Natural killer cell (primary cell): ENCODE results near the gene SLC25A3. TPM values are rescaled to one million over a fixed set of nuclear protein-coding genes. Genes with fewer than 3 reads are reported as not detected.

Experiments used
- ATAC-seq, 3 donors: fragments of 150-1000 bp in 2 of 3; fragments of 200-7000 bp in 1 of 3; cut with Tn5 transposase; 1 replicate in 1 of 3; 2 replicates in 2 of 3; pipeline ENCODE4 v1.10.0; 2021; ENCODE audit warnings: mild to moderate bottlenecking in 2 of 3, moderate library complexity in 2 of 3
- DNase-seq, 2 donors: peaks; one replicate each; pipeline versions ENCODE4 v3.0.0 to v3.0.0-alpha.2; 2013 to 2021; ENCODE audit warnings: mixed read lengths in 1 of 2
- H3K27ac ChIP-seq: one replicate; pipeline ENCODE4 v1.5.1; 2013; ENCODE audit warnings: mild to moderate bottlenecking, low read length
- H3K27me3 ChIP-seq: one replicate; pipeline ENCODE4 v1.6.1; 2013; ENCODE audit warnings: low read length; ENCODE audit not compliant: control insufficient read depth, insufficient read depth
- H3K36me3 ChIP-seq: one replicate; pipeline ENCODE4 v1.6.1; 2013; ENCODE audit warnings: low read length; ENCODE audit not compliant: control insufficient read depth, insufficient read depth
- H3K4me1 ChIP-seq: one replicate; pipeline ENCODE4 v1.6.1; 2013; ENCODE audit warnings: low read length; ENCODE audit not compliant: control insufficient read depth, insufficient read depth
- H3K4me3 ChIP-seq: one replicate; pipeline ENCODE4 v1.5.1; 2013; ENCODE audit warnings: low read length
- H3K9me3 ChIP-seq: one replicate; pipeline ENCODE4 v1.6.1; 2013; ENCODE audit warnings: low read length; ENCODE audit not compliant: control insufficient read depth, insufficient read depth
- H3K27ac Mint-ChIP-seq, 2 donors: one replicate each; pipeline ENCODE4 v1.8.0; 2022; ENCODE audit warnings: mild to moderate bottlenecking in 2 of 2, mixed read lengths in 2 of 2, moderate library complexity in 1 of 2
- H3K27me3 Mint-ChIP-seq, 2 donors: one replicate each; pipeline ENCODE4 v1.8.0; 2022; ENCODE audit warnings: low read depth in 2 of 2, mixed read lengths in 2 of 2
- H3K36me3 Mint-ChIP-seq: one replicate; pipeline ENCODE4 v1.8.0; 2022; ENCODE audit warnings: mixed read lengths
- H3K4me1 Mint-ChIP-seq, 2 donors: one replicate each; pipeline ENCODE4 v1.8.0; 2022; ENCODE audit warnings: mixed read lengths in 2 of 2
- H3K4me3 Mint-ChIP-seq: one replicate; pipeline ENCODE4 v1.8.0; 2022; ENCODE audit warnings: mild to moderate bottlenecking, moderate library complexity, mixed read lengths
- H3K9me3 Mint-ChIP-seq, 2 donors: one replicate each; pipeline ENCODE4 v1.8.0; 2022; ENCODE audit warnings: mixed read lengths in 2 of 2
- WGBS: methylation state at CpG from one replicate; pipeline ENCODE4 v1.1.7; 2013; ENCODE audit warnings: missing lambda C conversion rate; ENCODE audit not compliant: insufficient coverage; 5-methylcytosine and 5-hydroxymethylcytosine counted together
- intact Hi-C: fragments of 100-400 bp; cut with micrococcal nuclease; formaldehyde crosslinking; loops from one replicate; pipeline ENCODE4 v1.14.2; 2022
- total RNA-seq, 4 donors: library from RNA; stranded (reverse); fragments of 120-200 nt in 1 of 4; gene quantifications; one replicate each; pipeline versions ENCODE4 v1.2.3 to v1.2.4, GENCODE V29; 2013 to 2022
- TF ChIP-seq, protein P1 (sequence below): fragments of 200-600 bp; IDR thresholded peaks from one replicate; pipeline ENCODE4 v1.8.0; 2022; ENCODE audit warnings: antibody characterized with exemption

Gene SLC25A3
- total RNA-seq, 3 donors from 2014 or later (not counting 1 experiment from before 2014, with no cell fraction given): 393 to 490 (median 433) TPM

DNA sequence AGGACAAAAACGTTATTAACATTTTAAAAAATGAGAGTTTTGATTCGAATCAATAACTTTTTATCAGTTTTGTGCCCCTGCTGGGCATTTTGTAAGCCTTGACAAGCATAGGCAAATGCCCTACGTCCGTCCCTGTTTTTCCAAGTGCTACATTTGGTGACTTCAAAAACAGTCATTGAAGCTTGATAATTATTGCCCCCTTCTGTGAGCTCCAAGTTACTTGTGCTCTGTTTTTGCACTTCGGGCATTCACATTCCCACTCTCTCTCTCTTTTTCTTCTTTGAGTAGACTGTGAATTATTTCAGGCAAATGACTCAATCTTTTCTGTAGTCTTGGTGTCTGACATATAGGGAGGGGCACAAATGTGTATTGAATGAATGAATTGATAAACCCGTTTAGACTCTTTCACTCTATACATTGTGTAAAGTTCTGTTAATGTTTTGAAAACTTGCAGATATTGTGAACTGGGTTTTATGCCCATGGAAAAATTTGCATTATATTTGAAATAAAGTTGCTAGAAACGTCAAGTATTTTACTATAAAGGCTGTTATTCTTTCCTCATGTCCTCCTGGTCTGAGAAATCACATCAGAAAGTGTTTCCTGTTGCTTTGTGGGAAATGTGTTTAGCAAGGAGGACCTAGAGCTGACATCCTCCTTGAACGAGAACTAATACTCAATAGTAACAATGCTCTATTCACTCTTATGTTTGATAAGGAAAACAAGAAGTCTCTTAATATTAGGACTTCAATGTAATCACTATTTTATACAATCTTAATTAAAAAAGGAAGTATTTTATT lies 53.0 kb downstream of the SLC25A3 start:
- peaks cover 25 to 27% of the 10 kb centered on the region in 2 donors for H3K4me1 Mint-ChIP-seq
- no peaks in the 10 kb centered on the region for H3K27me3 Mint-ChIP-seq

DNA sequence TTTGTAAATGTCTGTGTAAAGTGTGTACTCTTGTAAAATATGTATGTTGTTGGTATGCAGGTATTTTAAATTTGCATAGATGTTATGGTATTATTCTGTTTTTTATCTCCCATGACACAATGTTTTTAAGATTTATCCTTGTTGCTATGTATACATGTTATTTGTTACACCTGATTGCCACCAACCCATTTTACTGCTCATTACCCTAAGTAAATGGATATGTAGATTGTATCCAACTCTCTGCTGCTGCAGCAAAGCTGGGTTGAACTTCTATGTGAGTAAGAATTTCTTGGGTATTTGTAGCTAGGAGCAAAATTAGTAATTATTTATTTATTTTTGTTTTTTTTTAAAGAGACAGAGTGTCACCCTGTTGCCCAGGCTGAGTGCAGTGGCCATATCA lies 57.8 kb downstream of the SLC25A3 start:
- Mint-ChIP-seq H3K4me1 (peaks cover 15 to 18% of the 10 kb centered on the region in 2 donors), H3K36me3 (peaks cover 12% of the 10 kb centered on the region), H3K9me3 (no peaks in the 10 kb centered on the region), H3K4me3 (no peak overlapping the region), H3K27me3 (no peaks in the 10 kb centered on the region), H3K27ac (no peak overlapping the region)
- H3K4me1 ChIP-seq: peaks cover 4% of the 10 kb centered on the region
- no peak overlapping the region for H3K27ac ChIP-seq
- no peaks in the 10 kb centered on the region for H3K9me3 ChIP-seq
- ATAC-seq (no peak), DNase-seq (no peak)
- no peaks in the 10 kb centered on the region for H3K27me3 ChIP-seq
- H3K36me3 ChIP-seq: peaks cover 29% of the 10 kb centered on the region
- intact Hi-C loops: no loop called here
- no peak overlapping the region for H3K4me3 ChIP-seq
- TF ChIP-seq, protein P1, sequence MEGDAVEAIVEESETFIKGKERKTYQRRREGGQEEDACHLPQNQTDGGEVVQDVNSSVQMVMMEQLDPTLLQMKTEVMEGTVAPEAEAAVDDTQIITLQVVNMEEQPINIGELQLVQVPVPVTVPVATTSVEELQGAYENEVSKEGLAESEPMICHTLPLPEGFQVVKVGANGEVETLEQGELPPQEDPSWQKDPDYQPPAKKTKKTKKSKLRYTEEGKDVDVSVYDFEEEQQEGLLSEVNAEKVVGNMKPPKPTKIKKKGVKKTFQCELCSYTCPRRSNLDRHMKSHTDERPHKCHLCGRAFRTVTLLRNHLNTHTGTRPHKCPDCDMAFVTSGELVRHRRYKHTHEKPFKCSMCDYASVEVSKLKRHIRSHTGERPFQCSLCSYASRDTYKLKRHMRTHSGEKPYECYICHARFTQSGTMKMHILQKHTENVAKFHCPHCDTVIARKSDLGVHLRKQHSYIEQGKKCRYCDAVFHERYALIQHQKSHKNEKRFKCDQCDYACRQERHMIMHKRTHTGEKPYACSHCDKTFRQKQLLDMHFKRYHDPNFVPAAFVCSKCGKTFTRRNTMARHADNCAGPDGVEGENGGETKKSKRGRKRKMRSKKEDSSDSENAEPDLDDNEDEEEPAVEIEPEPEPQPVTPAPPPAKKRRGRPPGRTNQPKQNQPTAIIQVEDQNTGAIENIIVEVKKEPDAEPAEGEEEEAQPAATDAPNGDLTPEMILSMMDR: no peak

More for the DNA sequence above, 53.0 kb downstream of the SLC25A3 start:
- Mint-ChIP-seq H3K27ac (peak overlapping the region; percentile 94 to 99), H3K36me3 (peaks cover 12% of the 10 kb centered on the region), H3K4me3 (peak overlapping the region; percentile 94), H3K9me3 (no peaks in the 10 kb centered on the region)
- DNase-seq: peak in 1 of 2 donors; percentile 25
- Histone ChIP-seq H3K27me3 (no peaks in the 10 kb centered on the region), H3K36me3 (peaks cover 24% of the 10 kb centered on the region), H3K4me3 (peak overlapping the region; percentile 82), H3K4me1 (peaks cover 4% of the 10 kb centered on the region), H3K9me3 (no peaks in the 10 kb centered on the region), H3K27ac (no peak overlapping the region)
- no peak for ATAC-seq
- 3% methylated on average over 6 of the region's 8 CpGs for WGBS
- intact Hi-C loops: loop anchor here (5.0 kb wide), 2 partner anchors 129 to 144 kb away; partner anchors contain the start of gene TMPO
- TF ChIP-seq, protein P1: no peak

DNA sequence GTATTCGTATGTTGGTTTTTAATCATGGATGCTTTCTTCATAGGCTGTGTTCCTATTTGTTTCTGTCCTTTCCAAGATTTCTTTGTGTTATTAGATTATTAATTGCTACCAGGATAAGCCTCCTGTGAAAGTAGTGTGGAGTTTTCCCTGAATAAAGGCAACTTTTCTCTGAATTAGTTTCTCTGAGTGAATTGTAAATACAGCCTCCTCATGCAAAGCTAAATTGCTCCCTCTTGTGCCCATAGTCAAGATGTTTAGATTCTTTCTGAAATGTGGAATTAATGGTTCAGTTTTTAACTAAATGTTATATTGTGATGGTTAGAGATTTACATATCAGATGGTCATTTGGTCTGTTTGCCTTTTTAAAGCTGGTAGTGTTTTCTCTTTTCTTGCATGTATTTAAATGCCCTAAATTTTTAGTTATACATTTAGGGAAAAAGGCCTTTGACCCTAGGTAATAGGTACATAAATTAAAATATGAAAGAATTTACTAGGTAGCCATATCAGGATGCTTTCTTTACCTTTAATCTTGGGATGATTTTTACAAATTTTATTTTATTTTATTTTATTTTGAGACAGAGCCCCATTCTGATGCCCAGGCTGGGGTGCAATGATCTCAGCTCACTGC lies 60.5 kb downstream of the SLC25A3 start:
- TF ChIP-seq, protein P1: peak; percentile 68
- no peak overlapping the region for H3K4me3 ChIP-seq
- H3K27ac ChIP-seq: no peak overlapping the region
- H3K27me3 Mint-ChIP-seq: no peaks in the 10 kb centered on the region
- H3K9me3 ChIP-seq: no peaks in the 10 kb centered on the region
- H3K27me3 ChIP-seq: no peaks in the 10 kb centered on the region
- intact Hi-C loops: loop anchor here (1.0 to 2.0 kb wide), 2 partner anchors 87 to 163 kb away; no protein-coding TSS in a partner anchor
- no peaks in the 10 kb centered on the region for H3K9me3 Mint-ChIP-seq
- peaks cover 47% of the 10 kb centered on the region for H3K36me3 ChIP-seq
- H3K4me3 Mint-ChIP-seq: no peak overlapping the region
- H3K27ac Mint-ChIP-seq: peak overlapping the region in 1 of 2 donors; percentile 13
- peaks cover 5 to 13% of the 10 kb centered on the region in 2 donors for H3K4me1 Mint-ChIP-seq
- no peaks in the 10 kb centered on the region for H3K4me1 ChIP-seq
- peaks cover 10% of the 10 kb centered on the region for H3K36me3 Mint-ChIP-seq
- peak; percentile 52 to 80 (median 69) for ATAC-seq
- WGBS: no CpG with 5 or more reads among the region's 1 CpG
- DNase-seq: peak in 1 of 2 donors; percentile 76

Other genes starting within 250 kb of the SLC25A3 start
- gene TMPO, start 78.1 kb upstream of the SLC25A3 start, total RNA-seq: 10 to 100 TPM; 72.8 to 89.4 (median 85.5) TPM
- 1 to 10 TPM; 3.9 to 6.3 (median 4.6) TPM for gene IKBIP, start 51.1 kb downstream of the SLC25A3 start, total RNA-seq
- 10 to 100 TPM; 33.5 to 43.7 (median 34.9) TPM for gene APAF1, start 51.6 kb downstream of the SLC25A3 start, total RNA-seq